ENCODE results near the gene SCN5A. TPM values are rescaled to one million over a fixed set of nuclear protein-coding genes. Genes with fewer than 3 reads are reported as not detected.

SCN5A gene
- total RNA-seq, 4 donors from 2014 or later, result 0.42 to 1.3 (median 0.77) TPM

DNA sequence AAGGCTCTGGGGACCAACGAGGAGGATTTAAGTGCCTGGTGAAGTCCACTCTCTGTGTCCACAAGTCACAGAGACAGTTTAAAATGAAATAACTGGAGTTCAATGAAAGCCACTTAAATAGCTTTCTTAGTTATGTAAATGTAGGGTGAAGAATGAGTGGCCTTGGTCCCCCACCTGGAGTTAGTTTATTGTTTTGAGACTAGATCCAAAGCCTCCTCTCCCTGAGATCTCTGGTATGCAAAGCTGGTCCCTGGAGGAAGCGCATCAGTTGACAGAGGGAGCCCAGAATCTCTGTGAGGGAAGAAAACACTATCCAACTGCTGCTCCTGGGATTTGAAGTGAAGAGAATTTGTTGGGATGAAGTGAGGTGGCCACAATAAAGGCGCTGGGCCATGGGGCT lies 112.8 kb downstream of the SCN5A start:
- Histone ChIP-seq H3K4me1 (peaks cover 0 to 26% (median 0%) of the 10 kb centered on the region in 4 donors), H3K36me3 (peaks cover 0 to 35% (median 6%) of the 10 kb centered on the region in 4 donors), H3K27me3 (no peaks in the 10 kb centered on the region), H3K27ac (replicated peaks in 1 of 4) (no peak overlapping the region), H3K4me3 (no peak overlapping the region), H3K9me3 (no peaks in the 10 kb centered on the region)
- WGBS, result 90% methylated on average over 3 of the region's 3 CpGs
- intact Hi-C loops (cut with DNase I), result no loop called here
- TF ChIP-seq POLR2AphosphoS5 (IDR thresholded peaks at IDR 0.05) (no peak), POLR2A (IDR thresholded peaks at IDR 0.05; ENCODE audit: low read depth) (no peak), EP300 (IDR thresholded peaks at IDR 0.05) (no peak)
- TF ChIP-seq, protein P1, sequence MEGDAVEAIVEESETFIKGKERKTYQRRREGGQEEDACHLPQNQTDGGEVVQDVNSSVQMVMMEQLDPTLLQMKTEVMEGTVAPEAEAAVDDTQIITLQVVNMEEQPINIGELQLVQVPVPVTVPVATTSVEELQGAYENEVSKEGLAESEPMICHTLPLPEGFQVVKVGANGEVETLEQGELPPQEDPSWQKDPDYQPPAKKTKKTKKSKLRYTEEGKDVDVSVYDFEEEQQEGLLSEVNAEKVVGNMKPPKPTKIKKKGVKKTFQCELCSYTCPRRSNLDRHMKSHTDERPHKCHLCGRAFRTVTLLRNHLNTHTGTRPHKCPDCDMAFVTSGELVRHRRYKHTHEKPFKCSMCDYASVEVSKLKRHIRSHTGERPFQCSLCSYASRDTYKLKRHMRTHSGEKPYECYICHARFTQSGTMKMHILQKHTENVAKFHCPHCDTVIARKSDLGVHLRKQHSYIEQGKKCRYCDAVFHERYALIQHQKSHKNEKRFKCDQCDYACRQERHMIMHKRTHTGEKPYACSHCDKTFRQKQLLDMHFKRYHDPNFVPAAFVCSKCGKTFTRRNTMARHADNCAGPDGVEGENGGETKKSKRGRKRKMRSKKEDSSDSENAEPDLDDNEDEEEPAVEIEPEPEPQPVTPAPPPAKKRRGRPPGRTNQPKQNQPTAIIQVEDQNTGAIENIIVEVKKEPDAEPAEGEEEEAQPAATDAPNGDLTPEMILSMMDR (IDR thresholded peaks at IDR 0.05), result no peak
- no peak for DNase-seq (ENCODE audit: extremely low spot score)

DNA sequence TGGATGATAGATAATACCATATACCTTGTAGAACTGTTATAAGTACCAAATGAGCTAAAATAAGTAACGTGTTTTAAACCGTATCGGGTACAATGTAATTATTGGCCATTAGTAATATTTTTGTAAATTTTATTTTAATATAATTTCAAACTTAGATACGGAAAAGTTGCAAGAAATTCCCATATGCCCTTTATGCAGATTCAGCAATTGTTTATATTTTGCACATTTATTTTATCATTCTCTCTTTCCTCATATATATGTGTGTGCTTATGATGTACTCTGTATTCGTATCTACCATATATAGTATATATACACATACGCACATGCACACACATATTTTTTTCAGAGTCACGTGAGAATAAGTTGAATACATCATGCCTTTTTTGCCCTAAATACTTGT lies 114.9 kb downstream of the SCN5A start:
- WGBS, result 98% methylated on average over 7 of the region's 7 CpGs

DNA sequence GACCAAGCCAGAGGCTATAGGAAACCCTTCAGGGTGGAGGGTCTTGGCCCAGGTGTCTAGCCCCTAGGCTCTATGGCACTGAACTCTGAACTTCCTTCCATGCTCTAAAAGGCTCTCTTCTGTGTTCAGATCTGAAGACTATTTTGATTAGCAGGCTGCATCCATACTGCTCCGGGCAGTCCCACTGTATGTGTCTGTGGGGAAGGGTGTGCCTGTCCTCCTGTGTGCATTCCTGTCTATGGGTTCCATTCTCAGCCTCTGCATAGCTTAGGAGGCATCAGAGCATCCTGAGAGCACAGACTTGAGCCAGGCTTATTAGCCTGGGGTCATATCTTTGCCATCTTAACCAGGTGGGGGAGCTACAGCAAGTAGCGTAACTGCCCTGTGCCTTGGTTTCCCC lies 115.3 kb downstream of the SCN5A start:
- DNase-seq (ENCODE audit: extremely low spot score), result peak; percentile 26
- Histone ChIP-seq H3K4me3 (no peak overlapping the region), H3K36me3 (peaks cover 0 to 35% (median 6%) of the 10 kb centered on the region in 4 donors), H3K27me3 (no peaks in the 10 kb centered on the region), H3K27ac (replicated peaks in 1 of 4) (no peak overlapping the region), H3K9me3 (no peaks in the 10 kb centered on the region), H3K4me1 (peaks cover 0 to 14% (median 0%) of the 10 kb centered on the region in 4 donors)
- intact Hi-C loops (cut with DNase I), result no loop called here
- TF ChIP-seq POLR2AphosphoS5 (IDR thresholded peaks at IDR 0.05), result no peak
- TF ChIP-seq POLR2A (IDR thresholded peaks at IDR 0.05; ENCODE audit: low read depth), result no peak
- TF ChIP-seq, protein P1 (IDR thresholded peaks at IDR 0.05), result no peak
- TF ChIP-seq EP300 (IDR thresholded peaks at IDR 0.05), result no peak
- 88% methylated on average over 2 of the region's 2 CpGs for WGBS

More for the DNA sequence above, 114.9 kb downstream of the SCN5A start:
- H3K36me3 ChIP-seq, result peaks cover 0 to 35% (median 6%) of the 10 kb centered on the region in 4 donors
- DNase-seq (ENCODE audit: extremely low spot score), result no peak
- H3K4me1 ChIP-seq, result peaks cover 0 to 18% (median 0%) of the 10 kb centered on the region in 4 donors
- no peaks in the 10 kb centered on the region for H3K9me3 ChIP-seq
- no peak overlapping the region for H3K4me3 ChIP-seq
- TF ChIP-seq POLR2AphosphoS5 (IDR thresholded peaks at IDR 0.05) (no peak), POLR2A (IDR thresholded peaks at IDR 0.05; ENCODE audit: low read depth) (no peak), EP300 (IDR thresholded peaks at IDR 0.05) (no peak)
- TF ChIP-seq, protein P1 (IDR thresholded peaks at IDR 0.05), result no peak
- no peak overlapping the region for H3K27ac ChIP-seq (replicated peaks in 1 of 4)
- intact Hi-C loops (cut with DNase I), result no loop called here
- no peaks in the 10 kb centered on the region for H3K27me3 ChIP-seq

DNA sequence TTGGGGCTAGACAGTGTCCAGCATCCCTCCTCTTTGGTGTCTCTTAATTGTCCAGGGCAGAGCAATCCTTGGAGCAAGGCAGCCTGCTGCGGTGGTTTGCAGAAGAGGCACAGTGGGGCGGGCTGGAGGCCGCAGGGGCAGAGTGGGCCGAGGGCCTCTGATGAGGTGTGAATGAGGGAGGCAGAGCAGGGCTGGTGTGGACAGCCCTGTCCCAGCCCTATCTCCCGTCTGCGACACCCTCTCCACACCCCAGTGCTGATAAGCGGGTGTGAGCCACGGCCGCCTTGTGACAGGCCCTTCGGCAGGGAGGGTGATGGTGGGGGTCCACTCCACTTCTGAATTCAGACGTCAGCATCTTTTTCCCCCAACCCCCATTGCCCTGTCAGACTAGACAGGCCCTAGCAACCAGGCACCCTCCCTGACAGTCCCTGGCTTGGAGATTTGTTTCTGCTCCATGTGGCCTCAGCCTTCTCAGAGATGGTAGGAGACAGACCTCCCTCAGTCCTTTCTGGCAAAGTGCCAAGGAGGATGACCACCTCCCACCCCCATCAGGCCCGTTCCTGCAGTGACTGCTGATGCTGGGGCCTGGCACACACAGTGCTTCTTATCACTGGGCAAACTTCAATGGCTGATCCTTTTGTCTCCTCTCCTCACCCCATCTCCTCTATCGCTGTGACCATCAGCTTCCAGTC lies 116.1 kb downstream of the SCN5A start:
- intact Hi-C loops (cut with DNase I), result no loop called here
- DNase-seq (ENCODE audit: extremely low spot score), result peak; percentile 64
- H3K36me3 ChIP-seq, result peaks cover 0 to 36% (median 6%) of the 10 kb centered on the region in 4 donors

More for the DNA sequence above, 116.1 kb downstream of the SCN5A start:
- H3K4me1 ChIP-seq, result peaks cover 0 to 6% (median 0%) of the 10 kb centered on the region in 4 donors
- H3K4me3 ChIP-seq, result no peak overlapping the region
- TF ChIP-seq POLR2AphosphoS5 (IDR thresholded peaks at IDR 0.05), result no peak
- TF ChIP-seq, protein P1 (IDR thresholded peaks at IDR 0.05), result no peak
- no peak for TF ChIP-seq EP300 (IDR thresholded peaks at IDR 0.05)
- no peak for TF ChIP-seq POLR2A (IDR thresholded peaks at IDR 0.05; ENCODE audit: low read depth)
- H3K27me3 ChIP-seq, result no peaks in the 10 kb centered on the region
- no peaks in the 10 kb centered on the region for H3K9me3 ChIP-seq
- no peak overlapping the region for H3K27ac ChIP-seq (replicated peaks in 1 of 4)
- WGBS, result 79% methylated on average over 5 of the region's 13 CpGs
